Activated CD4-positive, alpha-beta T cell treated with anti-CD3 and anti-CD28 coated beads, Interleukin-2, amount 50 U/mL, for 48 hours (primary cell): ENCODE results near the gene RNF225.
"Not testable (repeated sequence)": the region's sequence is repeated elsewhere in the genome, so short reads cannot be mapped to it uniquely, and the experiment has no call there.

ENCODE experiments used
- DNase-seq, 2 experiments: peaks; one replicate each; pipeline ENCODE4 v3.0.0-alpha.2; 2020

The RNF225 gene

DNA sequence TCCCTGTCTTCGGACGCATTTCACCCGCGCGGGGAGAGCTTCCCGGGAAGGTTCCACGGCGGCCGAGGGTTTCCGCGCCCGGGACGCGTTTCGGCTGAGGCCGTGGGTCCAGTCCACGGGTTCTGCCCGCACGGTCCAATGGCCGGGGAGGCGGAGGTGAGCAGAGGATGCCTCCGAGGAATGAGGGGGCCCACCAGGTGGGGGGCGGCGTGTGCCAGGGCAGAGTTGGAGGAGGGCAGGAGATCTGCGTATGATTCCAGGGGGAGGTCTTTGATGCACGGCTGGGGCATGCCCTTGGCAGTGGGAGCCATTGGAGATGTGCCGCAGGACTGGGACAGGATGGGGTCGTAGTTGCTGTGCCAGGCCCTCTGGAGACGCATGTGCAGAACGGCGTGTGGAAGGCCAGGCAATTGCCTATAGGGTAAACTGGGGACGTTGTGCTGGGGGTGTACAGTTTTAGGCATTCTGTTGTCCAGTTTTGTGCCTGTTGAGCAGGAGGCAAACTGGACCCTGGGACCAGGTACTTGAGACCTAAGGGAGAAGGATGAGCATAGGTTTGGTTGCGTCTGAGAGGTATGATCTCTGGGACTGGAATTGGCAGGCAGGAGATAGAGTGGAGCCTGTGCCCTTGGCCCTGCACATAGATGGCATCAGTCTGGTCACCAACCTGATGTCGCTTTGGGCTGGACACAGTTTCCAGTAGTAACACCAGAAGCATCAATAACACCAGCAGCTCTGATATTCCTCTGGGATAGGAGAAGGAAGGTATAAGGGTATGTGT lies 13.7 kb downstream of the RNF225 start:
- peak in 1 of 2 experiments; percentile 57 for DNase-seq

- DNase-seq = no peak
Measured at GRCh38 chr19:58416604-58417003, 21.1 kb downstream of the RNF225 start.

DNA sequence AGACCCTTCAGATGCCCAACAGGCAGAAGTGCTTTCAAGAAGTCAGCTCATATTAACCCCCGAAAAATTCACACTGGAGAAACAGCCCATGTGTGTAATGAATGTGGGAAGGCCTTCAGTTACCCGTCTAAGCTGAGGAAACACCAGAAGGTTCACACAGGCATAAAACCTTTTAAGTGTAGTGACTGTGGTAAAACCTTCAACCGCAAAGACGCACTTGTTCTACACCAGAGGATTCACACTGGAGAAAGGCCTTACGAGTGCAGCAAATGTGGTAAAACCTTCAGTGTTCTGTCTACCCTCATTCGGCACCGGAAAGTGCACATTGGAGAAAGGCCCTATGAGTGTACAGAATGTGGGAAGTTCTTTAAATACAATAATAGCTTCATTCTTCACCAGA lies 21.6 kb downstream of the RNF225 start:
- DNase-seq = no peak

DNA sequence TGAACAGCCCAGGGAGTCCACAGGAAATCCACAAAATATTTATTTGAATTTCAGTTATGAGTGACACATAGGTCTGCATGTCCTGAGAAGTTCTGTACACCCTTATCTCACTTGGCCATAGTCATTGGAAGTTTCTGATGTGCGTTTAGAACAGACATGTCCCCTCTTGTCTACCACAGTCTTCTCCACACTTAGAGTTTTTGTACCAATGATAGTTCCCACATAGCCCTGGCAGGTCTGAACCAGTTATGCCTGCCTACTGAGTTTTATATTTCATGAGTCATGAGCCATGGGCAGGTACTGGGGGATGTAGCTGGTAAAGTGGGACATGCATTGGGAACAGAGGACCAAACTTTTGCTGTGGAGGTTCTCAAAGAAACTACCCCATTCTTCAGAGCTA lies 33.2 kb downstream of the RNF225 start:
- DNase-seq = no peak

DNA sequence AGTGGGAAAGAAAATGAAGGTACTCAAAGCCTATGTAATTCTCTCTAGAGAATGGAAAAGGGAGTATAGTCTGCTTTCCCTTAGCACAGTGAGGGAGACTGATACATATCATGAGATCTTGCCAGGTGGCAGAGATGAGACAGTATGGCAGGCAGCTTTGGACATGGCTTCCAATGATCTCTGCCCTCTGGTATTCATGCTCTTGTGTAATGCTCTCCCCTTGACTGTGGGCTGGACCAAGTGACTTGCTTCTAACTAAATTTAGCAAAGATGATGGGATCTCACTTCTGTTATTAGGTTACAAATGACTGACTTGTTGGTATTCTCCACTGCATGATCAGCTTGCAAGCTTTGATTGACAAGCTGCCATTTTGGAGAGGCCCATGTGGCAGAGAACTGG lies 34.3 kb downstream of the RNF225 start:
- no peak for DNase-seq

- DNase-seq = no peak
Measured at GRCh38 chr19:58434217-58434616, 38.8 kb downstream of the RNF225 start.

DNA sequence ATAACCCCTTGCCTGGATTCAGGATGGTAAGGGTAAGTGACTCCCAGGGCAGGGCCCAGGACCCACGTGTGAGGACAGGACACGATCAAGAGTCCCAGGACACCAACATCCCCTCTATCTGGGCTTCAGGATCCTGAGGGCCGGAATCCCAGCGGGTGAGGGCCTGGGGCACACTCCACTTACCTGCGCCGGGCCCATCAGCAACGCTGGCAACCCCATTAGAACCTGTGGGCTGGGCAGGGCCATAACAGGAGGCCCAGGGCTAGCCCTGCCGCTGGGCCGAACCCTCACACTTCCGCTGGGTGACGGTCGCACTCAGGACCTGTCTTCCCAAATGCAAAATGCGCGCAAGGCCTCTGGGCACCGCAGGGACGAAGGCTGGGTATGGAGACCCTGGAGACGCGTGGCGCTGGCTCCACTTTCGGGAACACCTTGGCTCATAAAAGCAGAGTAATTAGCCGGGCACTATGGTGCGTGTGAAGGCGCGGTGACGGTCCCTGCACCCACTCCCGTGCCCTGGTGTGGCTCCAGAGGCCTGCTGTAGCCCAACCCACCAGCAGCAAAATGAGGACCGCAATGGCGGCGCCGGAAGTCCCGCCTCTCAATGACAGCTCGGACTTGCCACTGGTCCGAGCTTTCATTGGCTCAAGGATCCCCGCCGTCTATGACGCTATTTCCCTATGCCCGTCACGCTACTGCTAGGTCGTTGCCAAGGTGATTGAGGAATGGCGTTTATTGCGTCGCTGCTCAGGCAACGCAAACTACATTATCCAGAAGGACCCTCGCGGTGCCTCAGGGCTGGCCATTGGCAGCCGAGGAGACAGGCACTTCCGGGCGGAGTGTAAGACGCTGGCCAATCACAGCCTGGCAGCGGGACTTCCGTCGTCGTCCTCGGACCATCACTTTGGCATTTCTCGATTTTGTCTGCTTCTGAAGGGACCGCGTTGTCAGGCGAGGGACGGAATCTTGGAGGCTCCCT lies 44.4 kb downstream of the RNF225 start, which contains the start of gene ZNF132:
Gene ZNF132, minus strand, starts transcription at position 578 of the 979 bp plus-strand sequence. Its CDS starts 332 bp downstream, at position 246.
- DNase-seq = peak; percentile 92 to 95

DNA sequence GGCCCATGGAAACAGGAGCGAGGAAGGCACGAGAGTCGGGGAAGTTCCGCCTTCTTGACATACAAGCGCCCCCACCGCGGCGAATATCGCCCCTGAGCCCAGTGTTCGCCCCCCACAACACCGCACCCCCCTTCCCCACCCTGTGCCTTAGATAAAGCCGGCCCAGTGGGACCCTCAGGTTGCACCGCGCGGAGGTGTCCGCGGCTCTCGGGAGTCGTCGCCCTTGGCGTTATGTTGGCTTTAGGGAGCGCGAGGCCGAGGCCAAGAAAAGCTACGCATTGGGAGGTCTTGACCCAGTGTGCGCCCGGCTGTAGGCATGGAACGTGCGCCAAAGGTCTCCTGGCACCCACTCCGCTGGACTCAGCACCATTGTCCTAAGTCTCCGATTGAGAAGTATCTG lies 45.1 kb downstream of the RNF225 start:
- DNase-seq = no peak

GRCh38 chr19:58442986-58443385 lies 47.5 kb downstream of the RNF225 start:
- DNase-seq = not testable (repeated sequence)
